ENCODE measurements around the gene SLIT3. TPM values are rescaled to one million over a fixed set of nuclear protein-coding genes. Genes with fewer than 3 reads are reported as not detected.

Gene SLIT3
- polyA plus RNA-seq, 1 of the 3 experiments (the other 2 are of a cell fraction) = 119 TPM

DNA sequence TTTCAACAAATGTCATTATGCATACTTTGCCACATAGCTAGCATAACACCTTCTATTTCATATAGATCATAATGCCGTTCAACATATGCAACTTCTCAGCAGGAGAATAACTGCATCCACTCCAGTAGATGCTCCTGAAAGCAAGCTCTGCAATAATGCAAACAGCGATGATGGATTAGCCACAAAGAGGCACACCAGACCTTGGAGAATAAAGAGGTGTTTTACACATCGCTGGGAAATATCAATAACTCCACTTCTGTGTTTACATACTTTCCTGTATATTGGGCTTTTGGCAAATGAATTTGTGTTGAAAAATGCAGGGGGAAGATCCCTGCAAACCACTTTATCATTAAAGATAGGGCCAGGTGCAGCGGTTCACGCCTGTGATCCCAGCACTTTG is 450.3 kb downstream of the SLIT3 start:
- Histone ChIP-seq H3K27me3 (ENCODE audit: insufficient read depth) (no peaks in the 10 kb centered on the region), H3K9me3 (no peaks in the 10 kb centered on the region), H3K9ac (no peak overlapping the region), H3K4me3 (ENCODE audit: low read depth in 2 of 2, low read length in 1 of 2) (no peak overlapping the region), H3F3A (replicated peaks; ENCODE audit: insufficient read depth) (peaks cover 6% of the 10 kb centered on the region), H3K4me1 (ENCODE audit: control insufficient read depth in 1 of 2, insufficient read depth in 2 of 2, low read depth in 1 of 2, low read length in 1 of 2) (peaks cover 5 to 78% of the 10 kb centered on the region in 2 experiments), H3K79me2 (ENCODE audit: insufficient read depth) (no peaks in the 10 kb centered on the region), H3K9me2 (no peaks in the 10 kb centered on the region), H3K4me2 (no peak overlapping the region), H4K20me1 (ENCODE audit: insufficient read depth) (no peaks in the 10 kb centered on the region), H3K36me3 (replicated peaks in 1 of 2; ENCODE audit: control insufficient read depth in 1 of 2, insufficient read depth in 2 of 2, low read length in 1 of 2) (peaks cover 0 to 41% of the 10 kb centered on the region in 2 experiments), H2AFZ (ENCODE audit: low read depth) (no peak overlapping the region), H3K27ac (ENCODE audit: low read depth in 2 of 2, low read length in 1 of 2) (peak overlapping the region in 1 of 2 experiments; percentile 96; a peak in 2 of 4 replicates)
- ChIA-PET POLR2A (interaction anchor here (1.0 kb wide), 1 partner anchor 9 kb away, joined by 3 read pairs; no protein-coding TSS in a partner anchor), CTCF (interaction anchor here (0.8 to 1.0 kb wide), 2 partner anchors 13 to 18 kb away, joined by 3 read pairs; no protein-coding TSS in a partner anchor)
- WGBS (ENCODE audit: low lambda C conversion rate) = 86% methylated on average over 5 of the region's 5 CpGs
- TF ChIP-seq POLR2AphosphoS5 (IDR thresholded peaks at IDR 0.05; ENCODE audit: low read depth, low read length) = no peak
- TF ChIP-seq GABPA (IDR thresholded peaks at IDR 0.05; ENCODE audit: low read depth) = no peak
- TF ChIP-seq RCOR1 (IDR thresholded peaks at IDR 0.05; ENCODE audit: low read length) = no peak
- TF ChIP-seq TAF1 (IDR thresholded peaks at IDR 0.05; ENCODE audit: borderline replicate concordance, low read depth, low read length) = no peak
- no peak for TF ChIP-seq IRF3 (IDR thresholded peaks at IDR 0.05; ENCODE audit: low read depth, low read length)
- no peak for TF ChIP-seq NRF1 (IDR thresholded peaks at IDR 0.05; ENCODE audit: low read depth, low read length)
- TF ChIP-seq USF1 (IDR thresholded peaks at IDR 0.05; ENCODE audit: borderline replicate concordance, low read depth) = no peak
- TF ChIP-seq EZH2phosphoT487 (IDR thresholded peaks at IDR 0.05; ENCODE audit: borderline replicate concordance, low read depth) = no peak
- TF ChIP-seq, protein P1, sequence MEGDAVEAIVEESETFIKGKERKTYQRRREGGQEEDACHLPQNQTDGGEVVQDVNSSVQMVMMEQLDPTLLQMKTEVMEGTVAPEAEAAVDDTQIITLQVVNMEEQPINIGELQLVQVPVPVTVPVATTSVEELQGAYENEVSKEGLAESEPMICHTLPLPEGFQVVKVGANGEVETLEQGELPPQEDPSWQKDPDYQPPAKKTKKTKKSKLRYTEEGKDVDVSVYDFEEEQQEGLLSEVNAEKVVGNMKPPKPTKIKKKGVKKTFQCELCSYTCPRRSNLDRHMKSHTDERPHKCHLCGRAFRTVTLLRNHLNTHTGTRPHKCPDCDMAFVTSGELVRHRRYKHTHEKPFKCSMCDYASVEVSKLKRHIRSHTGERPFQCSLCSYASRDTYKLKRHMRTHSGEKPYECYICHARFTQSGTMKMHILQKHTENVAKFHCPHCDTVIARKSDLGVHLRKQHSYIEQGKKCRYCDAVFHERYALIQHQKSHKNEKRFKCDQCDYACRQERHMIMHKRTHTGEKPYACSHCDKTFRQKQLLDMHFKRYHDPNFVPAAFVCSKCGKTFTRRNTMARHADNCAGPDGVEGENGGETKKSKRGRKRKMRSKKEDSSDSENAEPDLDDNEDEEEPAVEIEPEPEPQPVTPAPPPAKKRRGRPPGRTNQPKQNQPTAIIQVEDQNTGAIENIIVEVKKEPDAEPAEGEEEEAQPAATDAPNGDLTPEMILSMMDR (IDR thresholded peaks at IDR 0.05) = no peak
- TF ChIP-seq, protein P2, sequence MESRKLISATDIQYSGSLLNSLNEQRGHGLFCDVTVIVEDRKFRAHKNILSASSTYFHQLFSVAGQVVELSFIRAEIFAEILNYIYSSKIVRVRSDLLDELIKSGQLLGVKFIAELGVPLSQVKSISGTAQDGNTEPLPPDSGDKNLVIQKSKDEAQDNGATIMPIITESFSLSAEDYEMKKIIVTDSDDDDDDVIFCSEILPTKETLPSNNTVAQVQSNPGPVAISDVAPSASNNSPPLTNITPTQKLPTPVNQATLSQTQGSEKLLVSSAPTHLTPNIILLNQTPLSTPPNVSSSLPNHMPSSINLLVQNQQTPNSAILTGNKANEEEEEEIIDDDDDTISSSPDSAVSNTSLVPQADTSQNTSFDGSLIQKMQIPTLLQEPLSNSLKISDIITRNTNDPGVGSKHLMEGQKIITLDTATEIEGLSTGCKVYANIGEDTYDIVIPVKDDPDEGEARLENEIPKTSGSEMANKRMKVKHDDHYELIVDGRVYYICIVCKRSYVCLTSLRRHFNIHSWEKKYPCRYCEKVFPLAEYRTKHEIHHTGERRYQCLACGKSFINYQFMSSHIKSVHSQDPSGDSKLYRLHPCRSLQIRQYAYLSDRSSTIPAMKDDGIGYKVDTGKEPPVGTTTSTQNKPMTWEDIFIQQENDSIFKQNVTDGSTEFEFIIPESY (IDR thresholded peaks at IDR 0.05; ENCODE audit: borderline replicate concordance, low read depth) = no peak
- TF ChIP-seq NFIC (IDR thresholded peaks at IDR 0.05; ENCODE audit: borderline replicate concordance) = no peak
- no peak for TF ChIP-seq TEAD4 (IDR thresholded peaks at IDR 0.05; ENCODE audit: borderline replicate concordance, insufficient read depth)
- no peak for TF ChIP-seq MEF2A (IDR thresholded peaks at IDR 0.05; ENCODE audit: borderline replicate concordance, low read depth)
- no peak for DNase-seq

Measured in SK-N-SH (cell line).